HL-60 (cell line): ENCODE measurements around the gene POLG2.

Experiments
- DNase-seq, 2 experiments: peaks; one replicate each; pipeline ENCODE4 v3.0.0-alpha.2; 2010 to 2020; ENCODE audit warnings: low read depth in 1 of 2, low spot score in 1 of 2
- H3K27ac ChIP-seq: fragments of 250-450 bp; sonication (Bioruptor Pico); replicated peaks from 2 replicates; pipeline ENCODE4 v1.5.1; 2020; ENCODE audit warnings: mild to moderate bottlenecking, moderate library complexity
- H3K27me3 ChIP-seq: fragments of 250-450 bp; sonication (Bioruptor Pico); 2 replicates; pipeline ENCODE4 v1.5.1; 2021; ENCODE audit warnings: mild to moderate bottlenecking, moderate library complexity; ENCODE audit not compliant: insufficient read depth, poor library complexity, severe bottlenecking
- H3K4me3 ChIP-seq: replicated peaks from 2 replicates; pipeline ENCODE4 v1.5.1; 2011; ENCODE audit warnings: mild to moderate bottlenecking, control low read depth, low read length; ENCODE audit not compliant: insufficient read depth
- CTCF ChIP-seq: IDR thresholded peaks from one replicate; pipeline ENCODE4 v1.5.1; 2011; ENCODE audit warnings: low read length, control low read depth, inconsistent platforms; ENCODE audit not compliant: insufficient read depth
- GABPA ChIP-seq: IDR thresholded peaks from 2 replicates; pipeline ENCODE4 v1.6.1; 2012; ENCODE audit warnings: low read depth
- POLR2AphosphoS5 ChIP-seq: IDR thresholded peaks from 2 replicates; pipeline ENCODE4 v1.6.1; 2012; ENCODE audit warnings: low read depth
- REST ChIP-seq: IDR thresholded peaks from 2 replicates; pipeline ENCODE4 v1.6.1; 2012; ENCODE audit warnings: low read depth; ENCODE audit not compliant: insufficient replicate concordance
- SPI1 ChIP-seq: IDR thresholded peaks from 2 replicates; pipeline ENCODE4 v1.6.1; 2012; ENCODE audit warnings: low read depth, mild to moderate bottlenecking, borderline replicate concordance

The POLG2 gene

GRCh38 chr17:64459284-64459747 is 37.5 kb downstream of the POLG2 start:
- H3K27me3 ChIP-seq = no peaks in the 10 kb centered on the region
- no peak overlapping the region for H3K4me3 ChIP-seq
- no peak for DNase-seq
- no peak overlapping the region for H3K27ac ChIP-seq
- TF ChIP-seq REST (no peak), GABPA (no peak), CTCF (no peak), POLR2AphosphoS5 (no peak), SPI1 (no peak)

GRCh38 chr17:64458756-64459155 is 38.1 kb downstream of the POLG2 start:
- no peaks in the 10 kb centered on the region for H3K27me3 ChIP-seq
- no peak overlapping the region for H3K27ac ChIP-seq
- DNase-seq = no peak
- H3K4me3 ChIP-seq = no peak overlapping the region
- TF ChIP-seq SPI1 (no peak), GABPA (no peak), CTCF (no peak), POLR2AphosphoS5 (no peak), REST (no peak)

- Histone ChIP-seq H3K27me3 (no peaks in the 10 kb centered on the region), H3K27ac (peak overlapping the region; percentile 58; the same call in 1 of the 2 replicates), H3K4me3 (no peak overlapping the region)
- DNase-seq = no peak
- TF ChIP-seq CTCF = no peak
- no peak for TF ChIP-seq REST
- no peak for TF ChIP-seq GABPA
- no peak for TF ChIP-seq POLR2AphosphoS5
- no peak for TF ChIP-seq SPI1
Measured at GRCh38 chr17:64457156-64457555, 39.7 kb downstream of the POLG2 start.
